H54 (cell line): Measurements from ENCODE around the gene WDR89.
"Not testable (repeated sequence)": the region's sequence is repeated elsewhere in the genome, so short reads cannot be mapped to it uniquely, and the experiment has no call there.

Experiments used
- DNase-seq: peaks from one replicate; pipeline ENCODE4 v3.0.0; 2011; ENCODE audit warnings: low spot score, mixed read lengths; ENCODE audit not compliant: insufficient read length
- FAIRE-seq: peaks from 3 replicates; lab custom pipeline; 2011; peaks lifted over from hg19 to GRCh38; lab: Jason Lieb, UNC
- POLR2A ChIP-seq: IDR thresholded peaks from 2 replicates; pipeline ENCODE4 v1.6.1; 2011; ENCODE audit warnings: low read depth, mild to moderate bottlenecking, low read length

Gene WDR89

DNA sequence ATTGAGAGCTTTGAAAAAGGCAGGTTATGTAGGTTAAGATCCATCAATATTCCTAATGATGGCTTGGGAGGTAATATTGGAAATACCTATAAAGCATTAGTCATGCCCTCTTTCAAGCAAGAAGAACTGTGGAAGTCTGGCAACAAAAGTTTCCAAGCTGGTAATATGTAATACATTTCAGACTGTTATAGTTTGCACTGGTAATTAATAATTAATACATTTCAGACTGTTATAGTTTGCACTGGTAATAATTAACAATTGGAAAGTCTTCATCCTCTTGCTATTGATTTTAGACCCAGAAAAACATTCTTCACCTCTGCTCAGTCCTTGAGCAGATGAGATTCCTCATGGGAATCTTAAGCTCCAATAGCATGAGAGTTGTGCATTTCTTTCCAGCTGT is 29.0 kb upstream of the WDR89 start:
- FAIRE-seq = no peak
- no peak for DNase-seq
- TF ChIP-seq POLR2A = no peak

DNA sequence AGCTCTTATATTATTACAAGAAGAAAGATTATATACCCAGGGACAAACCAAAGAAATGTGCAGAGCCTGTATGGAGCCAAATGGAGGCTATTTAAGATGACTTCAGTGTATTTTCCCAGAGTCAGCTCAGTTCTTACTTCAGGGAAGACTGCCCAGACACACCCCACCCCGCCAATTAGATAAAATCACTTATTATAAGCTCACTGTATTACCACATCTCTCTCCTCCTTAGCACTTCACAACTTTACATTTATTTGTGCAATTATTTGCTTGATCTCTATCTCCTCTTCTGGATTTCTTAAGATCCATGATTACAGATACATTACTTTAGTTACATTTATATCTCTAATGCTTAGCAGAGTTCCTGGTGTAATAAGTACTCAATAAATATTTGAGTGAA is 24.7 kb upstream of the WDR89 start:
- FAIRE-seq (no peak), DNase-seq (no peak)
- no peak for TF ChIP-seq POLR2A

- no peak for FAIRE-seq
- DNase-seq = no peak
- TF ChIP-seq POLR2A = no peak
Observed at GRCh38 chr14:63663428-63664341, 22.0 kb upstream of the WDR89 start.

GRCh38 chr14:63662776-63663175 is 21.1 kb upstream of the WDR89 start:
- DNase-seq (no peak), FAIRE-seq (no peak)
- no peak for TF ChIP-seq POLR2A

DNA sequence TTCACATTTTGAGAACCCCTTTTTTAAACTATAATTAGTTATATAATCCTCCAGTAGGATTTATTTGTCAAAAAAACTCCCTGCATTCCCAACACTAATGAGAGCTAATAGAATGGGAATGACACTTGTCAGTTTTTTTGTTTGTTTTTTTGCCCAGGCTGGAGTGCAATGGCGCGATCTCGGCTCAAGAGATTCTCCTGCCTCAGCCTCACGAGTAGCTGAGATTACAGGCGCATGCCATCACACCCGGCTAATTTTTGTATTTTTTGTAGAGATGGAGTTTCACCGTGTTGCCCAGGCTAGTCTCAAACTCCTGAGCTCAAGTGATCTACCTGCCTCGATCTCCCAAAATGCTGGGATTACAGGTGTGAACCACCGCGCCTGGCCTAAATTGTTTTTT is 20.2 kb upstream of the WDR89 start:
- not testable (repeated sequence) for FAIRE-seq, DNase-seq

DNA sequence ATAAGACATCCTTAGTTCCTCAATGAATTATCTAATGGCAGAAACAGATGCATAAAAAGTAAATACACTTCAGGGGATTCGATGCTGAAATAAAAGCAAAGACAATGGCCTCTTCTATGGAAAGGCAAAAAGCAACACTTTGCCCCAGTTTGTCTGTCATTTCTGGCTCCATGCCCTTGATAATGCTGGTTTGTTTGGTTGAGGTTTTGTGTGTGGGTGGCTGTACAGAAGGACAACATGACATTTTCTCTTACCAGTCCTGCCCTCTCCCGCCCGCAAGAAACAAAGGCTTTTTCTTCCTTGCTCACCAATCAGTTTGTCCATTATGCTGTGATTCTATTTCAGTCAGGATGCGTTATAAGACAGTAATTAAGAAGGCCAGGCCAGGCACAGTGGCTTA is 18.1 kb upstream of the WDR89 start:
- TF ChIP-seq POLR2A = no peak
- FAIRE-seq (no peak), DNase-seq (no peak)

- TF ChIP-seq POLR2A = no peak
- FAIRE-seq (no peak), DNase-seq (no peak)
Observed at GRCh38 chr14:63656194-63656593, 14.5 kb upstream of the WDR89 start.

GRCh38 chr14:63654936-63655335 is 13.3 kb upstream of the WDR89 start:
- TF ChIP-seq POLR2A = no peak
- DNase-seq (no peak), FAIRE-seq (no peak)

DNA sequence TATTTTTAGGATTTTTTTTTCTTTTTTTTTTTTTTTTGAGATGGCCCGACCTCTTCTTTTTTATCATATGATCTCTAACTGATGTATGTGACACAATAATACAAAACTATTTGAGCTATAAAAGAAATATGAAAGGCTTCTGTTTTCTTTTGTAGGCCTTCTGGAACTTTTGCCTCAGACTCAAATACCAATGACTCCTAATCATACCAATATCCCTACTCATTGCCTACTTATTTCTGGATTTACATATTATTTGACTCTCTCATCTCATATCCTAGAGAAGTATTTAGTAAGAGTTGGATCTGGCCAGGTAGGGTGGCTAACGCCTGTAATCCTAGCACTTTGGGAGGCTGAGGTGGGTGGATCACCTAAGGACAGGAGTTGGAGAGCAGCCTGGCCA is 12.7 kb upstream of the WDR89 start:
- DNase-seq (no peak), FAIRE-seq (no peak)
- no peak for TF ChIP-seq POLR2A

DNA sequence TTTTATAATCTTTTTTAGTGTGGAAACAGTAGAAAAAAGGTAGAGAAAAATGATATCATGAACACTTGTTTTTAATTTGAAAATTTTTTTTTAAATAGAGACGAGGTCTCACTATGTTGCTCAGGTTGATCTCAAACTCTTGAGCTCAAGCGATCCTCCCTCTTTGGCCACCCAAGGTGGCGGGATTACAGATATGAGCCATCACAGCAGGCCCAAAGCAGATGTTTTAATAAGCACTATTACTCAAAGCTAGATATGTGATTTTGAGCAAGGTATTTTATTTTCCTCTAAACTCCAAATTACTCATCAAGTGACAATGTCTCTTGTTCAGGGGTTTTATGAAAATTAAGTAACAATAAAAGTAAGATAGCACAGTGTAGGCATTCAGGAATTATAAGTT is 10.7 kb upstream of the WDR89 start:
- TF ChIP-seq POLR2A = no peak
- DNase-seq (no peak), FAIRE-seq (no peak)

DNA sequence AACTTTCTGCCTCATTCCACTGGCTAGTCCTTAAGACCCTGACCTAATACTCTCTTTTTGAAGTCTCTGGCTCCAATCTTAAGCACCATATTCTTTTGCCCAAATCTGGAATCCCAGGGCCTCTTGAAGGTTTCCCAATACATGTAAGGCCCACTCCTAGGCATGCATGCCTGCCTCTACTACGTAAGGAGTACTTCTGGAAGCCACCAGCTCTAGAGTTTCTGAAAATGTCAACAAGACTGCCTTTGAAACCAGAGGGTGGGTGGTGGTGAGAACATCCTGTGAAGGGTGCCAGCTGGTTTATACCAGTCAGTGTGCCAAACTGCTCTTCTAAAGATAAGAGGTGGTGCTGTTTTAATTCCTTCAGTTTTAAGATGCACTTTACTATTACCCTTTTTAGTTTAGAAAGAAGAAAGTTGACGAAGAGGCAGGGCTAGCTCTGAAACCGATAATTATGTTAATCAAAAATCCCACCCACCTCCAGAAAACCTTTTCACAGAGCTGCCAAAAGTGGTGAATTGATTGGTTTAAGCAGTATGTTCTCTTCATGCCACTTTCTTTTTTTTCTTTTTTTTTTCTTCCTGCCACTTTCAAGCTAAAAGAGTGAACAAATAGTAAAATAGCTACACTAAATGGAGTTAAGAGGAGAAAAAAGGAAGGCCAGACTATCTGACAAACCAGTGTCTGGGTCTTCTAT is 8.7 kb upstream of the WDR89 start:
- no peak for TF ChIP-seq POLR2A
- FAIRE-seq = no peak
- DNase-seq = no peak

DNA sequence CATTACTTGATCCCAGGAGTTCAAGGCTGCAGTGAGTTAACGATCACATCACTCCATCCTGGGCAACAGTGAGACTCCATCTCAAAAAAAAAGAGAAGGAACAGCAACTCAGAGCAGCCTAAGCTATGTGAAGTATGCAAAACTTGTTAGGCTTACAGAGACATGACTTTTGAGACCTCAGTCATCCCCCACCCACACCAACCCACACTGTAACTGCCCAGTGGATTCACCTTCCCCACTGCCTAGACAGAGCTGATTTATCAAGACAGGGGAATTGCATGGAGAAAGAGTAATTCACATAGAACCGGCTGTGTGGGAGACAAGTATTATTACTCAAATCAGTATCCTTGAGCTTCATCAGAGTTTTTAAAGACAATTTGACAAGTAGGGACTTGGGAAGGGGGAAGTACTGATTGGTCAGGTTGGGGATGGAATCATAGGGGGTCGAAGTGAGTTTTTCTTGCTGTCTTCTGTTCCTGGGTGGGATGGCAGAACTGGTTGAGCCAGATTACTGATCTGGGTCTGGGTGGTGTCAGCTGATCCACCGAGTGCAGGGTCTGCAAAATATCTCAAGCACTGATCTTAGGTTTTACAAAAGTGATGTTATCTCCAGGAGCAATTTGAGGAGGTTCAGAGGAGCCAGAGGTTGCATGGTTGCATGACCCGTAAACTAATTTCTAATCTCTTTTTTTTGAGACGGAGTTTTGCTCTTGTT is 6.2 kb upstream of the WDR89 start:
- TF ChIP-seq POLR2A = no peak
- FAIRE-seq = no peak
- DNase-seq = no peak

GRCh38 chr14:63644741-63645140 is 3.1 kb upstream of the WDR89 start:
- no peak for TF ChIP-seq POLR2A
- DNase-seq (no peak), FAIRE-seq (no peak)
